Measurements from ENCODE around the gene SPATA9. TPM values are rescaled to one million over a fixed set of nuclear protein-coding genes. Genes with fewer than 3 reads are reported as not detected.

The SPATA9 gene
- total RNA-seq, 1 experiment from 2014 or later, result not detected

- no peaks in the 10 kb centered on the region for H3K4me1 ChIP-seq (ENCODE audit: insufficient read depth, low read length)
- H3K79me1 ChIP-seq (ENCODE audit: insufficient read depth, low read depth, low read length, poor library complexity, severe bottlenecking), result no peaks in the 10 kb centered on the region
- no peak overlapping the region for H2BK12ac ChIP-seq (ENCODE audit: insufficient read length, low read depth, low read length)
- no peak overlapping the region for H2BK5ac ChIP-seq (ENCODE audit: insufficient read length, low read length)
- no peak overlapping the region for H2BK20ac ChIP-seq (ENCODE audit: low read depth, low read length, poor library complexity, severe bottlenecking)
- TF ChIP-seq, protein P1, sequence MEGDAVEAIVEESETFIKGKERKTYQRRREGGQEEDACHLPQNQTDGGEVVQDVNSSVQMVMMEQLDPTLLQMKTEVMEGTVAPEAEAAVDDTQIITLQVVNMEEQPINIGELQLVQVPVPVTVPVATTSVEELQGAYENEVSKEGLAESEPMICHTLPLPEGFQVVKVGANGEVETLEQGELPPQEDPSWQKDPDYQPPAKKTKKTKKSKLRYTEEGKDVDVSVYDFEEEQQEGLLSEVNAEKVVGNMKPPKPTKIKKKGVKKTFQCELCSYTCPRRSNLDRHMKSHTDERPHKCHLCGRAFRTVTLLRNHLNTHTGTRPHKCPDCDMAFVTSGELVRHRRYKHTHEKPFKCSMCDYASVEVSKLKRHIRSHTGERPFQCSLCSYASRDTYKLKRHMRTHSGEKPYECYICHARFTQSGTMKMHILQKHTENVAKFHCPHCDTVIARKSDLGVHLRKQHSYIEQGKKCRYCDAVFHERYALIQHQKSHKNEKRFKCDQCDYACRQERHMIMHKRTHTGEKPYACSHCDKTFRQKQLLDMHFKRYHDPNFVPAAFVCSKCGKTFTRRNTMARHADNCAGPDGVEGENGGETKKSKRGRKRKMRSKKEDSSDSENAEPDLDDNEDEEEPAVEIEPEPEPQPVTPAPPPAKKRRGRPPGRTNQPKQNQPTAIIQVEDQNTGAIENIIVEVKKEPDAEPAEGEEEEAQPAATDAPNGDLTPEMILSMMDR (conservative IDR thresholded peaks at IDR 0.05), result no peak
- DNase-seq, result no peak
- H3K27ac Mint-ChIP-seq, result no peak overlapping the region
- H4K91ac ChIP-seq (ENCODE audit: insufficient read length, low read depth, low read length), result no peak overlapping the region
- peaks cover 4% of the 10 kb centered on the region; the same call in 1 of the 2 replicates for H3K27me3 Mint-ChIP-seq (ENCODE audit: low read depth)
- no peaks in the 10 kb centered on the region for H3K9me3 ChIP-seq (ENCODE audit: control insufficient read depth, low read depth, low read length)
- no peak overlapping the region for H4K5ac ChIP-seq (ENCODE audit: insufficient read length, low read depth, low read length)
- WGBS (ENCODE audit: extremely low coverage, insufficient read length, low lambda C conversion rate), result no CpG with 5 or more reads among the region's 1 CpG
- no peak overlapping the region for H3K18ac ChIP-seq (ENCODE audit: insufficient read length, low read depth, low read length)
- H3K56ac ChIP-seq (ENCODE audit: insufficient read length, low read depth, low read length), result no peak overlapping the region
- no peak overlapping the region for H3K4ac ChIP-seq (ENCODE audit: low read depth, low read length)
- H3K27ac ChIP-seq (ENCODE audit: insufficient read length, low read depth, low read length), result no peak overlapping the region
- H3K79me2 ChIP-seq (ENCODE audit: insufficient read depth, low read length), result no peaks in the 10 kb centered on the region
- H3K4me3 Mint-ChIP-seq, result no peak overlapping the region
- H3K27me3 ChIP-seq (ENCODE audit: insufficient read depth, low read length), result no peaks in the 10 kb centered on the region
- no peaks in the 10 kb centered on the region for H3K9me3 Mint-ChIP-seq
- H3K9ac ChIP-seq (ENCODE audit: extremely low read depth, insufficient read length, low read length), result no peak overlapping the region
- H3K4me2 ChIP-seq (ENCODE audit: insufficient read depth, insufficient read length, low read length), result no peak overlapping the region
- H3K23me2 ChIP-seq (ENCODE audit: insufficient read length, low read depth, low read length, poor library complexity, severe bottlenecking), result no peaks in the 10 kb centered on the region
- no peak overlapping the region for H3K14ac ChIP-seq (ENCODE audit: insufficient read depth, low read length)
- H3K23ac ChIP-seq (ENCODE audit: insufficient read length, low read depth, low read length), result no peak overlapping the region
- H2BK120ac ChIP-seq (ENCODE audit: low read depth, low read length, poor library complexity, severe bottlenecking), result no peak overlapping the region
- no peak overlapping the region for H2BK15ac ChIP-seq (ENCODE audit: low read depth, low read length)
- H3K4me1 Mint-ChIP-seq, result peaks cover 3% of the 10 kb centered on the region in 2 experiments; a peak in 1 of 4 replicates
- H4K20me1 ChIP-seq (ENCODE audit: control insufficient read depth, insufficient read depth, insufficient read length), result no peaks in the 10 kb centered on the region
- no peaks in the 10 kb centered on the region for H3K36me3 Mint-ChIP-seq (ENCODE audit: insufficient read depth in 1 of 3, low read depth in 3 of 3)
- H4K8ac ChIP-seq (replicated peaks; ENCODE audit: insufficient read length, low read depth, low read length), result no peak overlapping the region
- H3T11ph ChIP-seq (ENCODE audit: low read length), result no peak overlapping the region
- no peak overlapping the region for H2AFZ ChIP-seq (ENCODE audit: low read length)
- H2AK5ac ChIP-seq (ENCODE audit: insufficient read length, low read length), result no peak overlapping the region
Measured at GRCh38 chr5:95668728-95669127, 14.1 kb downstream of the SPATA9 start.

All from H9 (cell line).